Measurements from ENCODE around the gene CDH23. TPM values are rescaled to one million over a fixed set of nuclear protein-coding genes. Genes with fewer than 3 reads are reported as not detected.

The CDH23 gene
- total and polyA plus RNA-seq, 10 of the 15 experiments (the other 5 are each of a cell fraction or from before 2014, with no cell fraction given), result 0.09 to 0.40 (median 0.15) TPM; not detected in 1

- H3K9me3 ChIP-seq (replicated peaks; ENCODE audit: control insufficient read depth, insufficient read depth, low read length), result no peaks in the 10 kb centered on the region
- ChIA-PET CTCF (interaction anchor here (0.9 to 1.6 kb wide), 4 partner anchors 11 to 29 kb away, joined by 3 to 6 read pairs (median 4); no protein-coding TSS in a partner anchor), SMC1A (ENCODE audit: uncharacterized antibody, unreplicated experiment) (interaction anchor here (1.4 kb wide), 1 partner anchor 20 kb away, joined by 3 read pairs; no protein-coding TSS in a partner anchor), POLR2A (interaction anchor here (0.6 kb wide), 2 partner anchors 693 to 1416 kb away, joined by 3 to 5 read pairs; no protein-coding TSS in a partner anchor), RAD21 (ENCODE audit: unreplicated experiment) (interaction anchor here (3.8 kb wide), 1 partner anchor 18 kb away, joined by 14 read pairs; no protein-coding TSS in a partner anchor)
- in situ Hi-C loops (cut with MboI) (no loop called here), intact Hi-C loops (cut with micrococcal nuclease; ENCODE audit: unreplicated experiment) (no loop called here)
- H4K20me1 ChIP-seq (ENCODE audit: control insufficient read depth, insufficient read depth), result no peaks in the 10 kb centered on the region
- no peaks in the 10 kb centered on the region for H3K79me2 ChIP-seq (ENCODE audit: control insufficient read depth, insufficient read depth, low read length)
- no peaks in the 10 kb centered on the region for H3K36me3 ChIP-seq (ENCODE audit: control insufficient read depth in 2 of 2, insufficient read depth in 2 of 2, low read length in 1 of 2)
- H3K27ac ChIP-seq (ENCODE audit: control insufficient read depth, insufficient read depth), result no peak overlapping the region
- 48% methylated on average over 9 of the region's 9 CpGs for WGBS (ENCODE audit: insufficient coverage, insufficient replicate concordance, low lambda C conversion rate, missing lambda C conversion rate)
- H3K4me3 ChIP-seq, result no peak overlapping the region
- ATAC-seq (no peak), DNase-seq (ENCODE audit: low read depth, low spot score) (no peak), FAIRE-seq (no peak)
- no peak overlapping the region for H3K9ac ChIP-seq (ENCODE audit: control insufficient read depth, insufficient read depth, low read length)
- no peak overlapping the region for H3K4me2 ChIP-seq (ENCODE audit: control insufficient read depth, insufficient read depth)
- peaks cover 3% of the 10 kb centered on the region; the same call in 1 of the 2 replicates for H3K4me1 ChIP-seq (ENCODE audit: control insufficient read depth, insufficient read depth, low read length)
- no peak overlapping the region for H2AFZ ChIP-seq (ENCODE audit: control insufficient read depth, low read depth, low read length)
- no peaks in the 10 kb centered on the region for H3K27me3 ChIP-seq (replicated peaks in 1 of 2; ENCODE audit: control insufficient read depth in 2 of 2, insufficient read depth in 2 of 2, low read length in 1 of 2)
- no TSS peak for BruUV-seq (replicated peaks)
- no peak for TF ChIP-seq E2F8 (IDR thresholded peaks at IDR 0.05; ENCODE audit: low read depth, partially characterized antibody)
- no peak for TF ChIP-seq ATF3 (IDR thresholded peaks at IDR 0.05; ENCODE audit: borderline replicate concordance, extremely low read depth, low read depth, low read length)
- TF ChIP-seq EP300 (IDR thresholded peaks at IDR 0.05; ENCODE audit: borderline replicate concordance in 1 of 2, control insufficient read depth in 1 of 2, low read depth in 2 of 2, low read length in 2 of 2), result no peak
- no peak for TF ChIP-seq MTA2 (IDR thresholded peaks at IDR 0.05; ENCODE audit: low read depth)
- TF ChIP-seq KDM1A (IDR thresholded peaks at IDR 0.05; ENCODE audit: borderline replicate concordance), result no peak
- no peak for TF ChIP-seq NR2F1 (conservative IDR thresholded peaks at IDR 0.05)
- TF ChIP-seq SIN3A (IDR thresholded peaks at IDR 0.05; ENCODE audit: low read depth, low read length), result no peak
- TF ChIP-seq CEBPZ (IDR thresholded peaks at IDR 0.05; ENCODE audit: low read depth, low read length), result no peak
- TF ChIP-seq CBX3 (IDR thresholded peaks at IDR 0.05; ENCODE audit: borderline replicate concordance, low read depth), result no peak
- TF ChIP-seq ASH2L (IDR thresholded peaks at IDR 0.05; ENCODE audit: borderline replicate concordance, low read depth), result no peak
- no peak for TF ChIP-seq CTCF (IDR thresholded peaks at IDR 0.05 in 2 of 3, conservative IDR thresholded peaks at IDR 0.05 in 1 of 3; ENCODE audit: control insufficient read depth in 2 of 3, extremely low read depth in 1 of 3, insufficient read depth in 1 of 3, low read depth in 3 of 3, low read length in 3 of 3)
- TF ChIP-seq SUZ12 (IDR thresholded peaks at IDR 0.05; ENCODE audit: unreplicated experiment), result no peak
- no peak for TF ChIP-seq CHD2 (IDR thresholded peaks at IDR 0.05; ENCODE audit: borderline replicate concordance, low read depth, low read length)
- TF ChIP-seq CBX5 (IDR thresholded peaks at IDR 0.05; ENCODE audit: low read depth), result no peak
- no peak for TF ChIP-seq SIX5 (IDR thresholded peaks at IDR 0.05; ENCODE audit: low read depth, low read length, severe bottlenecking)
Measured at GRCh38 chr10:71679425-71679824, 282.7 kb downstream of the CDH23 start.

Data from GM12878 (cell line).